ENCODE results near the gene NSRP1.
"Not testable (repeated sequence)": the region's sequence is repeated elsewhere in the genome, so short reads cannot be mapped to it uniquely, and the experiment has no call there.

The NSRP1 gene

DNA sequence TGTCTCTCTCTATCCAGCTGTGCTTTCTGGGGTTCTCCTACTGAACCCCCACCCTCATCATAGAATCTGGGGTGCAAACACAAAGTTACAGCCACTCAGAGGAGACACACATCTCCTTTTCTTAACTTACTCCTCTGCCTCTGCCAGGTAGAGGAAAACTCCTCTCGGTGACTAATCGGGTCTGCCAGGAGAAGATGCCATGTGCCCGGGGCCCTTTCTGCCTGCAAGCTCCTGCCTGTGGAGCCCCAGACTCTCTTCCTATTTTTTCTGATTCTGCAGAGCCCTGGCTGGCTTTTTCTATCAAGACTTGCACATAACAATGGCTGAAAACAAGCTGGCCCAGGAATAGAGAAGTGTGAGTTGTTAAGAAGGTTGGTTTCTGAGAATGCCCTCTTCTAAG is 108.5 kb downstream of the NSRP1 start:
- DNase-seq, result no peak

DNA sequence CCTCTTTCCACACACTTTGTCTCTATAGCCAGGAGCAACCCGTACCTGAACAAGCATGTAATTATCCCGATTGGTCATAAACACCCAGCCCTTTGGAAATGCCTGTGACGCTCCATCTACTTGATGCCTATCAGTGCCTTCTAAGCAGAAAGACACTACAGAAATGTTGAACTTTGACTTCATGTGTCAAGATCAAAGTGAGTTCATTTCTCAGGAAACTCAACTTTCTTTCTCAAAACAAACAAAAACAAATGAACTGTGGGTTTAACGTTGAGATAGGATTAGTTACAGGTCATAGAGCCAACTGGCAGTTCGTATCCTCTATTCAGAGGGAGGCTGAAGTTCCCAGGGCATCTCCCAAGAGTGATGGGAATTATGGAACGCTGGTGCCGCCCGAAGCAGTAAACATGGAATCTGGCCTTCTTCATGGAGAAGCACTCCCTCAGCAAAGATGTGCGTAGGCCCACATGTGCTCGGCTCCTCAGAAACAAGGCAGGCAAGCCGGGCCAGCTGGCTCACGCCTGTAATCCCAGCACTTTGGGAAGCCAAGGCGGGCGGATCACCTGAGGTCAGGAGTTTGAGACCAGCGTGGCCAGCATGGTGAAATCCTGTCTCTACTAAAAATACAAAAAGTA is 109.4 kb downstream of the NSRP1 start:
- no peak for DNase-seq

DNA sequence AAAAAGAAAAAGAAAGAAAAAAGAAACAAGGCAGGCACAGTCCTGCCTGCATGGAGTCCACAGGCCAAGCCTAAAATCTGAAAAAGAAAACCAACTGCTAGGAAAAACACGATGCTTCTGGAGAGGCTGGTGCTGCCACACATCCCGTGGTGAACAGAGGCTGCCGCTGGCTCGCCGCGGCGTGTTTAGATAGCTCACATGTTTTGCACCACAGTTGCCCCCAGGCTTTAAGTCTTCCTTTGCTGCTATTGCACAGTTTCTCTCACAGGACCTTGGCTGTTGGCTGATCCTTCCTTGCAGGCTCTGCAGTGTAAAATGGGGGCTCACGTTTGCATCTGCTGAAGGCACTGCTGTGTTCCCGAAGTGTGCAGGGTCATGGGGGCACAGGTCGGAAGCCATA is 110.3 kb downstream of the NSRP1 start:
- no peak for DNase-seq

- DNase-seq, result no peak
These were observed 111.4 kb downstream of the NSRP1 start for GRCh38 chr17:30228011-30228410.

GRCh38 chr17:30229012-30229411 is 112.4 kb downstream of the NSRP1 start:
- DNase-seq, result no peak

DNA sequence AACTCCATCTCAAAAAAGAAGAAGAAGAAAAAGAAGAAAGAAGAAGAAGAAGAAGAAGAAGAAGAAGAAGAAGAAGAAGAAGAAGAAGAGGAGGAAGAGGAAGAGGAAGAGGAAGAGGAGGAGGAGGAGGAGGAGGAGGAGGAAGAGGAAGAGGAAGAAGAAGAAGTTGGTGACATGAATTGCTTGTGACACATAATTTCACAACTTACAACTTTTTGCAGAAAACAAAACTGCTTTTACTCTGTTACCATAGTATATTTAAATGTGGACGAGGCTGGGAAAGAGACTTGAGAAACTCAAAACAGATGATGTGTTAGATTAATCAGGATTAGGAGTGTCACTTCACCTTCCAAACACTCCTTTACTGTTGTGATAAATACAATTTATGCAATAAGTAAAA is 113.4 kb downstream of the NSRP1 start:
- DNase-seq, result not testable (repeated sequence)

DNA sequence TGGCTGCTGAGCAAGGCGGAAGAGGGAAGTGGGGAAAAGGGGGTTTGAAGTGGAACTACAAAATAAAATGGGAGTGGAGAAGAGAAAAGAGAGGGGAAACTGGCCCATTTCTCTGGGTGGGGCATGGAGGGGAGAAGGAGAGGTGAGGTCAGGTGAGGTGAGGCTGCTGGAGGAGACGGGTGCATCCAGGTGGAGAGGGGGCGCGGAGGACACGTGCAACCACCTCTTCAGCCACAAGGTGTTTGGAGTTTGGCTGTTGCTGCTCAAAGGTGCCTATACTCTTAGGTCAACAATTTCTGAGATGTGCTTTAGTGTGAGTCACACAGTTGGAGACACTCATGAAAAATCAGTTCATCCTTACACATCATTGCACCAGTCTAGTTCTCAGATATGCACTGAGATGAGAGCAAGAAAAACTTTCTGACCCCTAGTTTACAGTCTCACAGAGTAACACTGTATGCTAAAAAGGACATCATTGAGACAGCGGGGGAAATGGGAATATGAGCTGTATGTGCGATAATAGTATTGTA is 114.0 kb downstream of the NSRP1 start:
- no peak for DNase-seq

GRCh38 chr17:30232015-30232823 is 115.6 kb downstream of the NSRP1 start:
- no peak for DNase-seq

GRCh38 chr17:30232824-30233427 is 116.3 kb downstream of the NSRP1 start:
- DNase-seq, result no peak

DNA sequence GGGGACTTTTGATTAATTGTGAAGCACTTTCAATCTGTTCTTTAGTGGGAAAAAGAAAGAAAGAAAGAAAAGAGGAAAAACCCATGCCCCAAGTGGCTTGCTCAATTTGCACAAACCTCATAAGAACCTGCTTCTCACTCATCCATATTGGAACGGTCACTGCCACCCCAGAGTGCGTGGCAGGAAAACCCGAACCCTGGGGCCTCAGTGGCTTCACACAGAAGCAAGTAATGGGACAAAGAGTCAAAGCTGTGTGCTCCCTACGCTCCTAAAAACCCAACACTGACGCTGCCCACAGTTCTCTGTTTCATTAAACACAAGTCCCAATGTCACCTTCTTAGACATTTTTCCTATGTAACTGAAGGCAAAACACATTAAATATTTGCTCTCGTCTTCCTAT is 117.7 kb downstream of the NSRP1 start:
- no peak for DNase-seq

GRCh38 chr17:30234964-30235363 is 118.3 kb downstream of the NSRP1 start:
- no peak for DNase-seq

DNA sequence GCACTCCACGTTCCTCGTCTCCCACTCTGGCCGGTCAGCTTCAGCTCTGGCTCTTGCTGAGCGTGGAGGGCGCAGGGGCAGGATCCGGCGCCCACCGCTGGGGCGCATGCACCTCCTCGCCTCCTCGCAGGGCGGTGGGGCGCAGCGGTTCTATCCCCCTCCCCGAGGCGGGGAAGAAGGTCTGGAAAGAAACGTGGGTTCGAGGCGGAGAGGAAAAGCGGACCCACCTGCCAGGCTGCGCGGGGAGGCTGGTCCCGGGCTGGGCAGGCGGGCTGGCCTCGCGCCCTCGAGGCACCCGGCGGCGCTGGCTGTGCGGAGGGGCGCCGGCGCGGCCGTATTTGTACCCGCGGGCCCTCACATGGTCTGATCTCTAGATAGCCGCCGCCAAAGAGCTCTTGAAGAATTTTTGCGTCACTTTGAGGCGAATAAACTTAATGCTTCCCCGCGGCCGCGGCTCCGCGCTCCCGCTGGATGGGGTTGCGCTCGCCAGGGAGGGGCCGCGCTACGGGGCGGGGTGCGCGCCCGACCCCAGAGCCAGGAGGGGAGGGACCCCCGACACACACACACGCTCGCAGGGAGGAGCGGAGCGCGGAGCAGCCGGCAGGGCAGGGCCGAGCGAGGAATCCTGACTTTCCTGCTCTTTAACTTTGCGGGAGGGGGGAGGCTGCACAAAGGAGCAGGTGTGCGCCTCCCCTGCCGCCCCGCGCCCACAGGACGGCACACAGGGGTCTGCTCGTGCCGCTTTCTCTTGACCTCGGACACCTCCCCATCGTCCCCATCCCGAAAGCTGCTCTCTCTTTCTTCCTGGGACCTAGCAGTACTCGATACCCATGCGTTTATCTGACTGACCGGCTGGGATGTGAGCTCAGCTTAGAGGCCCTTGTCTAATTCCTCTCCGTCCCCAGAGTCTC is 119.0 kb downstream of the NSRP1 start, which contains the start of gene SLC6A4:
Gene SLC6A4 (minus strand): TSS at position 312 of the 911 bp plus-strand sequence. CDS start 13,739 bp downstream, outside the sequence.
- no peak for DNase-seq

Measured in activated gamma-delta T cell (primary cell).